SK-N-SH (cell line): ENCODE data around the gene POLN.

ENCODE experiments used
- CHD2 ChIP-seq: fragments of 150-350 bp; IDR thresholded peaks from 2 replicates; pipeline ENCODE4 v1.6.1; 2018; ENCODE audit warnings: low read length; ENCODE audit not compliant: partially characterized antibody
- CTCF ChIP-seq: fragments of 200-600 bp; sonication (generic); IDR thresholded peaks from 2 replicates; pipeline ENCODE4 v1.6.1; 2017; ENCODE audit warnings: antibody characterized with exemption, mild to moderate bottlenecking, moderate library complexity
- EZH2phosphoT487 ChIP-seq: fragments of 200-600 bp; sonication (generic); IDR thresholded peaks from 2 replicates; pipeline ENCODE4 v1.6.1; 2017; ENCODE audit warnings: low read depth, mixed run types, mild to moderate bottlenecking, antibody characterized with exemption, moderate library complexity, borderline replicate concordance
- FOXM1 ChIP-seq: IDR thresholded peaks from 2 replicates; pipeline ENCODE4 v1.4.0; 2012; ENCODE audit warnings: low read depth, mild to moderate bottlenecking
- POLR2AphosphoS5 ChIP-seq: IDR thresholded peaks from 2 replicates; pipeline ENCODE4 v1.6.1; 2012; ENCODE audit warnings: low read depth, low read length
- RFX5 ChIP-seq: IDR thresholded peaks from 2 replicates; pipeline ENCODE4 v1.6.1; 2012; ENCODE audit warnings: mild to moderate bottlenecking, improper control_type of control experiment, low read length
- SIN3A ChIP-seq: IDR thresholded peaks from 2 replicates; pipeline ENCODE4 v1.6.1; 2012; ENCODE audit warnings: low read depth, mild to moderate bottlenecking, low read length, moderate library complexity, borderline replicate concordance
- SMC3 ChIP-seq: IDR thresholded peaks from 2 replicates; pipeline ENCODE4 v1.6.1; 2012; ENCODE audit warnings: low read depth, low read length, improper control_type of control experiment
- TEAD4 ChIP-seq: IDR thresholded peaks from 2 replicates; pipeline ENCODE4 v1.4.0; 2012; ENCODE audit warnings: mild to moderate bottlenecking, borderline replicate concordance; ENCODE audit not compliant: insufficient read depth
- YY1 ChIP-seq: IDR thresholded peaks from 2 replicates; pipeline ENCODE4 v1.4.0; 2012; ENCODE audit warnings: low read depth, mild to moderate bottlenecking
- TF ChIP-seq, protein P1 (sequence below): fragments of 150-350 bp; IDR thresholded peaks from 2 replicates; pipeline ENCODE4 v1.6.1; 2017; ENCODE audit warnings: antibody characterized with exemption, low read length, low read depth, borderline replicate concordance
- TF ChIP-seq, protein P2 (sequence below): IDR thresholded peaks from 2 replicates; pipeline ENCODE4 v1.4.0; 2012; ENCODE audit warnings: low read depth

DNA sequence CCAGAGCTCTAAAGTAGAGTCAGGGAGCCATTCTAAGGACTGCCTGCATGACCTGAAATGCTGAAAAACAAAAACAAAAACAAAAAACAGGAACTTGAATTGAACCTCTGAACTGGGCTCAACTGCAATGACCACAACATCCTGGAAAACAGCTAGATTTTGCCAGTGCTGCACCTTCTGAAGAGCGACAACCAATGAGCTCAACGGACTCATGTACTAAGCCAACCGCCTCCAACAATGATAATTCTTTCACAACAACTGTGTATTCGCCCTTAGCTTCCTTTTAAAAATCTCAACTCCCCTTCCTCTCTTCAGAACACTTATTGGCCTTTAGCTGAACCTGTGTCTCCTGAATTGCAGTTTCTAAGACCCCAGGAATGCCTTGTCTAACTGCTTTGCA, 69.8 kb downstream of the POLN start:
- TF ChIP-seq SMC3 (no peak), SIN3A (no peak), TEAD4 (no peak), YY1 (no peak), CTCF (no peak), EZH2phosphoT487 (no peak), POLR2AphosphoS5 (no peak), CHD2 (no peak), FOXM1 (no peak), RFX5 (no peak)
- TF ChIP-seq, protein P1, sequence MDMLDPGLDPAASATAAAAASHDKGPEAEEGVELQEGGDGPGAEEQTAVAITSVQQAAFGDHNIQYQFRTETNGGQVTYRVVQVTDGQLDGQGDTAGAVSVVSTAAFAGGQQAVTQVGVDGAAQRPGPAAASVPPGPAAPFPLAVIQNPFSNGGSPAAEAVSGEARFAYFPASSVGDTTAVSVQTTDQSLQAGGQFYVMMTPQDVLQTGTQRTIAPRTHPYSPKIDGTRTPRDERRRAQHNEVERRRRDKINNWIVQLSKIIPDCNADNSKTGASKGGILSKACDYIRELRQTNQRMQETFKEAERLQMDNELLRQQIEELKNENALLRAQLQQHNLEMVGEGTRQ, result no peak
- TF ChIP-seq, protein P2, sequence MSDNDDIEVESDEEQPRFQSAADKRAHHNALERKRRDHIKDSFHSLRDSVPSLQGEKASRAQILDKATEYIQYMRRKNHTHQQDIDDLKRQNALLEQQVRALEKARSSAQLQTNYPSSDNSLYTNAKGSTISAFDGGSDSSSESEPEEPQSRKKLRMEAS, result no peak
